IPS DF 6.9 (cell line): Measurements from ENCODE around the gene GNB5.

Experiments used
- DNase-seq: peaks from one replicate; pipeline ENCODE4 v3.0.0-alpha.2; 2013; ENCODE audit warnings: low read depth, low spot score
- H3K27ac ChIP-seq: one replicate; pipeline ENCODE4 v1.5.1; 2013; ENCODE audit warnings: low read length, control low read depth
- H3K27me3 ChIP-seq: 2 replicates; pipeline ENCODE4 v1.6.1; 2013; ENCODE audit warnings: mild to moderate bottlenecking, low read length; ENCODE audit not compliant: control insufficient read depth, insufficient read depth
- H3K36me3 ChIP-seq: 2 replicates; pipeline ENCODE4 v1.6.1; 2013; ENCODE audit warnings: low read length; ENCODE audit not compliant: control insufficient read depth, insufficient read depth
- H3K4me1 ChIP-seq: 2 replicates; pipeline ENCODE4 v1.6.1; 2013; ENCODE audit warnings: low read length; ENCODE audit not compliant: control insufficient read depth, insufficient read depth
- H3K4me3 ChIP-seq: 2 replicates; pipeline ENCODE4 v1.5.1; 2013; ENCODE audit warnings: mild to moderate bottlenecking, low read length
- H3K9me3 ChIP-seq: 2 replicates; pipeline ENCODE4 v1.6.1; 2013; ENCODE audit warnings: low read length, inconsistent platforms; ENCODE audit not compliant: control insufficient read depth, insufficient read depth
- whole genome bisulfite sequencing: extraction: QIAGEN DNeasy Blood & Tissue Kit; methylation state at CpG from one replicate; pipeline ENCODE4 v1.1.7; 2013; ENCODE audit warnings: mixed read lengths, missing lambda C conversion rate; ENCODE audit not compliant: insufficient read length, insufficient coverage; 5-methylcytosine and 5-hydroxymethylcytosine counted together

The GNB5 gene

DNA sequence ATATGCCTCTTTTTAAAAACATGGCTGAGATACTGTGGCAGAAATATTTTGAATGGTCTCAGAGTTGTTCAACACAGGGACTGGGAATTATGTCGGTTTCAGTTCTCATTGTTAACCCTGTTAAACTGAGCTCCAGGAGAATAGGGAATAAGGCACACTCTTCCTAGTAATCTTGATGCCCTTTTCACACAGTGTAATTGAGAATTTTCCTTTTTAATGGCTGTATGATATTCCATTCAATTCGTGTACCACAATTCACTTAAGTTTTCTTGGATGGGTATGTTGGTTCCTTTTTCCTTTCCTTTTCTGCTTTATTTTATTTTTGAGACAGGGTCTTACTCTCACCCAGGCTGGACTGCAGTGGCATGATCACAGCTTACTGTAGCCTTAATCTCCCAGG is 44.9 kb downstream of the GNB5 start:
- H3K9me3 ChIP-seq = no peaks in the 10 kb centered on the region
- peaks cover 5% of the 10 kb centered on the region; the same call in 1 of the 2 replicates for H3K36me3 ChIP-seq

DNA sequence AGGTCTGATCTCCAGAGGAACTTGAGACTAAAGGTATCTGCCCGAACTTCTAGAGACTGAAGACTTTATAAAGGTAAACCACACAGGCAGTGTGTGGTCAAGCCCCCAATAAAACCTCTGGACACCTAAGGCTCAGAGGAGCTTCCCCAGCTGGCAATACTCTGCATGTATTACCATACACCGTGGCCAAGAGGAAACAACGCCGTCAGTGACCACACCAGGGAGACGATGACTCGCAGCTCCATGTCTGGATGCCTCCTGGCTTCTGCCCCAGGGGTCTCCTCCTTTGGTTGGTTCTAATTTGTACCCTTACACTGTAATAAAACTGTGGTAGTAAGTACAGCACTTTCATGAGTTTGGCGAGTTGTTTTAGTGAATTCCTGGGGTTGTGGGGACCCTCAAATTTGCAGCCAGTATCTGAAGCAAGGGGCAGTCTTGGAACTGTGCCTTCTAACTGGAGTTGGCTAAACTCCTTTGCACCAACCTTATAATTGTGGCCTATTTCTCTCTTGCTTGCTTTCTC is 46.5 kb downstream of the GNB5 start:
- H3K36me3 ChIP-seq = peaks cover 5% of the 10 kb centered on the region; the same call in 1 of the 2 replicates
- no peak for DNase-seq
- no peaks in the 10 kb centered on the region for H3K4me1 ChIP-seq
- WGBS = no CpG with 5 or more reads among the region's 7 CpGs
- no peak overlapping the region for H3K27ac ChIP-seq
- no peaks in the 10 kb centered on the region for H3K27me3 ChIP-seq
- H3K9me3 ChIP-seq = no peaks in the 10 kb centered on the region
- H3K4me3 ChIP-seq = no peak overlapping the region

More for the DNA sequence above, 44.9 kb downstream of the GNB5 start:
- no peaks in the 10 kb centered on the region for H3K27me3 ChIP-seq
- DNase-seq = no peak
- H3K4me3 ChIP-seq = no peak overlapping the region
- no peak overlapping the region for H3K27ac ChIP-seq
- no peaks in the 10 kb centered on the region for H3K4me1 ChIP-seq
- no CpG with 5 or more reads among the region's 2 CpGs for WGBS

DNA sequence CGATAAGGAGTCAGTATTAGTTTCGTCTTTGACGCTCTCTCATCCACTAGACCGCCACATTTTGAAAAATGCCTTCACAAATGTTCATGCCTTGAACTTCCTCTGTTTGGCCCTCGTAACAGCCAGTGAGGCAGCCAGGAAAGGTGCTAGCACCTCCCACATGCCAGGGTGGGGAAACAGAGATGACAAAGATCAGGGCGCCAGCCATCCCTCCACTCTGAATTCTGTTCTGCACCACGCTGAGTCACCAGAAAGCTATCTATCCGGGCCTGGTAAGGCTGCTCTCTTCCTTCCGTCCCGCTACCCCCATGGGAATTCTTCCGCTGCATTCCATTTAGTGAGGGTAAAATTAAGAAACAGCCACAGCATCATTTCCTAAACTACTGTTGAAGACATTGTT is 47.3 kb downstream of the GNB5 start:
- peaks cover 5% of the 10 kb centered on the region; the same call in 1 of the 2 replicates for H3K36me3 ChIP-seq
- H3K27me3 ChIP-seq = no peaks in the 10 kb centered on the region
- H3K9me3 ChIP-seq = no peaks in the 10 kb centered on the region
- no peaks in the 10 kb centered on the region for H3K4me1 ChIP-seq
- H3K27ac ChIP-seq = no peak overlapping the region
- H3K4me3 ChIP-seq = no peak overlapping the region
- no peak for DNase-seq
- no CpG with 5 or more reads among the region's 11 CpGs for WGBS

DNA sequence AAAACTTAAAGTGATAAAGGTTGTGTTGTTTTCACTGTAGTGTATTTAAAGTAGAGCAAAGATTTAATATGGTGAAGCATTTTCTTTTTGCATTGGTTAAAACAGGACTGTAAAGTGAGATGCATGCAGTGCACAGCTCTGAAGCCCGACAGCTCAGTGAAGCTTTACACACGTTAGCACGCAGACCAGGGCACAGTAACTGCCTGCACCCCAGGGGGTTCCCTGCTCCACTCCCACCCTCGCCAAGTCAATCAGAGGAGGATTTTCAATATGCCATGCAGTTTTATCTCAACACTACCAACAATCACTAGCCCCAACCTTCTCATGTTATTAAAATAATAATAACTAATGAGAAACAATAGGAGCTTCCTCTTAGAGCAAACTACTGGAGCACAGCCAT is 50.5 kb downstream of the GNB5 start:
- H3K4me1 ChIP-seq = no peaks in the 10 kb centered on the region
- H3K4me3 ChIP-seq = no peak overlapping the region
- no peak for DNase-seq
- H3K27me3 ChIP-seq = no peaks in the 10 kb centered on the region
- no peaks in the 10 kb centered on the region for H3K9me3 ChIP-seq
- no peaks in the 10 kb centered on the region; the same call in 1 of the 2 replicates for H3K36me3 ChIP-seq
- no CpG with 5 or more reads among the region's 4 CpGs for WGBS
- no peak overlapping the region for H3K27ac ChIP-seq

DNA sequence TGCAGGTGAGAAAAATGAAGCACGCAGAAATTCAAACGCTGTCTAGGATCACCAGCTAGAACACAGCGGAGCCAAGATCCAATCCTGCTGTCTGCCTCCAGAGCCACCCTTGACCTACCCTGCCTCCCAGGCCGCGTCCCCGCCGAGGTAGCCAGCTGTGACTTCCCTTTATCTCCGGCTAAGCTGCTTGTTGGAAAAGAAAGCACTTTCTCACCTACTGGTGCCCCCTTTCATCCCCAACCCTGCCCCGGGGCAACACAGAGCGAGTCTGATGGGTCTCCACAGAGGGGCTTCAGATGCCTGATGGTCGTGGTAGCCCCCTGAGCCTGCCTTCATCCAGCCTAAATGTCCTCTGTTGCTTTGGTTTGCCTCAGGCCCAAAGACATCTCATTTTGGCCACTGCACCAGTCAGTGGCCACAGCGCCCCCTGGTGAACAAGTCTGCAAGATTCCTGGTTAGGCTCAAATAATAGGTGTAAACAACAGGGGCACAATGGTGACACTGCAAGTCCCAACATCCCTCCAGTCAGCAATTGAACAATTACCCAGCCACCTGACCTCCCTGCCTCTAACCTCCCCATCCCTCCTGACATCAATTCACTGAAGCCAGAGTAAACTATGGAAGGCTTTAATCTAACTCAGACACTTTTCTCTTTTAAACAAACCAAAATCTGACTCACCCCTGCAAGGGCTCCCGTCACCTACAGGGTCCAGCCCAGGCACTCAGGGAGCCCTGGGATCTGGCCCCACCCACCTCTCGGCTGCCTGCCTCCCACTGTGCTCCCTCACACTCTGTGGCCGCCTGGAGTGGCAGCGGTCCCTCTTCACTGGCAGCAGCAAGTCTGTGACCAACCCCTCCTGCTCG is 51.4 kb downstream of the GNB5 start:
- Histone ChIP-seq H3K4me1 (no peaks in the 10 kb centered on the region), H3K27me3 (no peaks in the 10 kb centered on the region), H3K27ac (no peak overlapping the region), H3K4me3 (no peak overlapping the region), H3K9me3 (no peaks in the 10 kb centered on the region), H3K36me3 (no peaks in the 10 kb centered on the region; the same call in 1 of the 2 replicates)
- peak; percentile 74 for DNase-seq
- no CpG with 5 or more reads among the region's 17 CpGs for WGBS

DNA sequence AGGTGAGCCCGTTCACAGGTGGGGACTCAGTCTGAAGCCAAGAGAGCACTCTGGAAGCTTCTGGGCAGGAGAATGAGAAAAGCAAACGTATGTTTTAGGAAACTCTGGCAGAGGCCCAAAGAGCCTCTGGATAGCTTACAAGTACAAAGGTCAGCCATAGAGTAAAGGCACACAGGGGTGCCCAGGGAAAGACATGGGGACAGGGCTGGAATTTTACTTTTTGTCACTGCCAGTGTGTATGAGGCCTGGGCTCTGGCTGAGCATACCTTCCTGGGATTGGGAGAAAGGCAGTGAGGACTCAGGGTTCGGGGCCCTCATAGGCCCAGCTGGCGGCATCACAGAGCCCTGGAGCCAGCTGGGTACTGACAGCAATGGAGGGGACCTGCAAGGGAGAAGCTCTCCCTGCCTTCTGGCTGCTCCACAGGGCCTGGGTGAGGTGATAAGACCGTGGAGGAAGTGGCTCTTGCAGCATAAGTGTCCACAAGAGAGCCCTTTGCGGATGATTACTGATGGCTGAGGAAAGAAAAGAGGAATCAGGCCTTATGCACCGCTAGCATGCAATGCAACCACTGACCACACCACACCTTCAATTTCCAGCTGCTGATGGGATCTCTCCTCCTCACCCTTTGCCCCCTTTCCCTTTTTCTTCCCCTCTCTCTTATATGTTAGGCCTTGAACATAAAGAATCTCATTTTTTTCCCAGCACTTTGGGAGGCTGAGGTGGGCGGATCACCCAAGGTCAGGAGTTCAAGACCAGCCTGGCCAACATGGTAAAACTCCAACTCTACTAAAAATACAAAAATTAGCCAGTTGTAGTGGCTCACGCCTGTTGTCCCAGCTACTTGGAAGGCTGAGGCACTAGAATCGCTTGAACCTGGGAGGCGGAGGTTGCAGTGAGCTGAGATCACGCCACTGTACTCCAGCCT is 53.5 kb downstream of the GNB5 start:
- peaks cover 3% of the 10 kb centered on the region; the same call in 1 of the 2 replicates for H3K36me3 ChIP-seq
- no peak overlapping the region for H3K27ac ChIP-seq
- DNase-seq = no peak
- H3K27me3 ChIP-seq = no peaks in the 10 kb centered on the region
- H3K4me1 ChIP-seq = no peaks in the 10 kb centered on the region
- H3K4me3 ChIP-seq = no peak overlapping the region
- H3K9me3 ChIP-seq = no peaks in the 10 kb centered on the region
- no CpG with 5 or more reads among the region's 12 CpGs for WGBS

DNA sequence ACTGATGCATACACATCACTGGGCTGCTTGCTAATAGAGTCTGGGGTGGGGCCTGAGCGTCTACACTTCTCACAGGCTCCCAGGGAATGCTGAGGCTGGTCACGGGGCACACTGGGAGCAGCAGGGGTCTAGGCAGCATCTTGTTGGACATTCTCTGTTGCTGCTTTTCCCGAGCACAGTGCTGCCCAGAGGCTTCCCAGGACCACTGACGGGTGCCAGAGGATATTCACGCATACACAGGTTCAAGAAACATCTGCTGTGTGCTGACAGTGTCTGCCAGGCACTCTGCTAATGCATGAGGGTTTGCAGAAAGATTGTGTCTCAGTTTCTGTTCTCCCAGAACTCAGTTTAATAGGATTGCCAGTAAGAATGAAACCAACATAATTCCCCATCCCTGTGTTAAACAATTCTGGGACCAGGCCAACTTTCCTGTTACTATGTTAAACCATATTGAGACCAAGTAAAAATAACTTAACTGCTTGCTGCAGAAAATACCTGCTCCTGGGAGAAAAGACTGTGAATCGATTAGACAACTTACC is 54.7 kb downstream of the GNB5 start:
- H3K27ac ChIP-seq = no peak overlapping the region
- peaks cover 3% of the 10 kb centered on the region; the same call in 1 of the 2 replicates for H3K36me3 ChIP-seq
- H3K4me3 ChIP-seq = no peak overlapping the region
- DNase-seq = no peak
- H3K4me1 ChIP-seq = no peaks in the 10 kb centered on the region
- no peaks in the 10 kb centered on the region for H3K27me3 ChIP-seq
- no peaks in the 10 kb centered on the region for H3K9me3 ChIP-seq
- WGBS = no CpG with 5 or more reads among the region's 6 CpGs

DNA sequence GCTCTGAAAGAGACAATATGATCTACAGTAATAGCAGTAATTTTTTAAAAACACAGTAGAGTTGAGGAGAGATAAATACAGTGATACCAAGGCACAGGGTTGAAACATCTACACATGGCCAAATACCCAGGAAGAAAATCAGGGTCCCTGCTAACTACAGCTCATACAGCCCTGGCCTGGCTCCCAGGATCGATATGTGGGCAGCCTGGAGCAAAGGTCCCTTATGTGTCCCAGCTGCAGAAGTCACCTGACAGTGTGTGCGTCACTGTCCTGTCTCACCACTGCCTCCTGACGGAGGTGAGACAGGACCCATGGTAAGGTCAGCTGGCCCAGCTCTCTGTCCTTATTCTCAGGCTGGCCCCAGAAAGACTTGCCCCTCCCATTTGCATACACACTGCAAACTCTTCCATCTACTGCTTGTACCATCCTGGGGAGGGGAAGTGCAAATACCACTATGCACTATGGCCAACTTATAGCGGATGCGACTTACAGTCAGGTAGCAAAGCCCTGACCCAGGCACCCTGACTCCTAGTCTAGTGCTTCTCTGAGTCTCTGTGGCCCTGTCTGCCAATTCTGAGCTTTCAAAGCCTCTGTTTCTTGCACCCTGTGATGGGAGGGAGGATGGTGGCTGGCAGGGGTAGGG is 56.6 kb downstream of the GNB5 start:
- Histone ChIP-seq H3K27ac (no peak overlapping the region), H3K9me3 (no peaks in the 10 kb centered on the region), H3K4me3 (no peak overlapping the region), H3K36me3 (peaks cover 3% of the 10 kb centered on the region; the same call in 1 of the 2 replicates), H3K27me3 (no peaks in the 10 kb centered on the region), H3K4me1 (no peaks in the 10 kb centered on the region)
- DNase-seq = no peak
- no CpG with 5 or more reads among the region's 5 CpGs for WGBS

DNA sequence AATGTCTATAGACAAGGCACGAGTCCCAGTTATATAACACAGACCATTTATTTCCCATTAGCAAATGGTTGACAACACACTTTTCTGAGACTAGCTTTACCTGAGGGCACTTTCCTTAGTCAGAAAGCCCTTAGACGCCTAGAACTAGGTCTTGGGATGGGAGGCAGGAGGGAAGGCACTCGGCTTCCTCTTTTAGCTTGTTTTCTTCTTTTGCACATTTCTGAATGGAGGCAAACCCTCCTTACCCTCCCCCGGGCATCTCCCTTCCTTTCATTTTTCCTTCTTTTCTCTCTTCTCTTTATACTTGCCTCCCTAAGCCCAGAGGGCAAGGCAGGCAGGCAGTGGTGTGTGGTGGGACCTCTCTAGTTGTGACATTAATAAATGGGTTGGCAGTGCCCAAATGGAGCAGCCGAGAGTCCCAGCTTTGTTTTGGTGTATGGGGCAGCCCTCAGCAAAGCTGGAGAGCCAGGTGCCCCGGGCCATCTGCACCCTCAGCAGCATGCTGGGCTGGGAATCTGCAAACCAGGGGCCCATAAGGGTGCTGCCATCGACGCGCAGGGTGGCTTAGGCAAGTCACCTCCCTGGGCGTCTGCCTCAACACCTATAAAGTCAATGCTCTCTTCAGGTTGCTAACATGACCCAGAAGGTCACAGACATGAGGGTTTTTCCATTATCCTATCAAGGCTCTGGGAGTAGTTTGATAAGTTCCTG is 57.5 kb downstream of the GNB5 start:
- H3K27me3 ChIP-seq = no peaks in the 10 kb centered on the region
- H3K9me3 ChIP-seq = no peaks in the 10 kb centered on the region
- H3K4me3 ChIP-seq = no peak overlapping the region
- no peak overlapping the region for H3K27ac ChIP-seq
- H3K36me3 ChIP-seq = peaks cover 3% of the 10 kb centered on the region; the same call in 1 of the 2 replicates
- WGBS = no CpG with 5 or more reads among the region's 10 CpGs
- no peak for DNase-seq
- no peaks in the 10 kb centered on the region for H3K4me1 ChIP-seq
